ENCODE data around the gene SFPQ.
"Not testable (repeated sequence)": the region's sequence is repeated elsewhere in the genome, so short reads cannot be mapped to it uniquely, and the experiment has no call there.

SFPQ gene

GRCh38 chr1:35187816-35188342, 5.1 kb downstream of the SFPQ start:
- DNase-seq: no peak

- DNase-seq: no peak
Measured at GRCh38 chr1:35186239-35186638, 6.7 kb downstream of the SFPQ start.

GRCh38 chr1:35185200-35185599, 7.7 kb downstream of the SFPQ start:
- no peak for DNase-seq

GRCh38 chr1:35184495-35185199, 8.3 kb downstream of the SFPQ start:
- DNase-seq: no peak

GRCh38 chr1:35181790-35182455, 11.0 kb downstream of the SFPQ start:
- DNase-seq: no peak

- no peak for DNase-seq
Measured at GRCh38 chr1:35180776-35181374, 12.1 kb downstream of the SFPQ start.

GRCh38 chr1:35179908-35180307, 13.0 kb downstream of the SFPQ start:
- no peak for DNase-seq

- no peak for DNase-seq
Measured at GRCh38 chr1:35178874-35179380, 14.0 kb downstream of the SFPQ start.

- DNase-seq: no peak
Measured at GRCh38 chr1:35178295-35178695, 14.7 kb downstream of the SFPQ start.

GRCh38 chr1:35177237-35177786, 15.6 kb downstream of the SFPQ start:
- DNase-seq: no peak

GRCh38 chr1:35175602-35176001, 17.3 kb downstream of the SFPQ start:
- no peak for DNase-seq

GRCh38 chr1:35175098-35175576, 17.8 kb downstream of the SFPQ start:
- no peak for DNase-seq

- DNase-seq: no peak
Measured at GRCh38 chr1:35173909-35174540, 18.9 kb downstream of the SFPQ start.

- no peak for DNase-seq
Measured at GRCh38 chr1:35173491-35173890, 19.5 kb downstream of the SFPQ start.

GRCh38 chr1:35172022-35172421, 20.9 kb downstream of the SFPQ start:
- no peak for DNase-seq

GRCh38 chr1:35171579-35171978, 21.4 kb downstream of the SFPQ start:
- DNase-seq: no peak

- DNase-seq: no peak
Measured at GRCh38 chr1:35164893-35165292, 28.1 kb downstream of the SFPQ start.

- no peak for DNase-seq
Measured at GRCh38 chr1:35151220-35151619, 41.7 kb downstream of the SFPQ start.

- DNase-seq: not testable (repeated sequence)
Measured at GRCh38 chr1:35145892-35146549, 46.9 kb downstream of the SFPQ start.

GRCh38 chr1:35143737-35144508, 49.0 kb downstream of the SFPQ start:
- DNase-seq: no peak

GRCh38 chr1:35142728-35143127, 50.2 kb downstream of the SFPQ start:
- DNase-seq: not testable (repeated sequence)
